BJ (cell line): ENCODE measurements around the gene UQCC2. TPM values are rescaled to one million over a fixed set of nuclear protein-coding genes. Genes with fewer than 3 reads are reported as not detected.

Experiments
- CTCF ChIA-PET: fragments of 350-600 bp; formaldehyde crosslinking; extraction: SDS; loops from one replicate; lab custom pipeline; 2021; ENCODE audit warnings: antibody characterized with exemption, inconsistent platforms; lab: Yijun Ruan, JAX
- POLR2A ChIA-PET: fragments of 300-600 bp; sonication (Branson Sonifier 250); formaldehyde crosslinking; extraction: SDS; loops from one replicate; lab custom pipeline; 2021; ENCODE audit warnings: antibody characterized with exemption; lab: Charles Lee
- DNase-seq: peaks from one replicate; pipeline ENCODE4 v3.0.0-alpha.2; 2011; ENCODE audit warnings: low read depth
- H3K27me3 ChIP-seq: 2 replicates; pipeline ENCODE4 v1.6.0; 2011; ENCODE audit warnings: low read length; ENCODE audit not compliant: control insufficient read depth, insufficient read depth
- H3K36me3 ChIP-seq: 2 replicates; pipeline ENCODE4 v1.5.1; 2011; ENCODE audit warnings: low read length; ENCODE audit not compliant: control insufficient read depth, insufficient read depth
- H3K4me3 ChIP-seq: 2 replicates; pipeline ENCODE4 v1.5.1; 2011; ENCODE audit warnings: low read depth, mild to moderate bottlenecking, control low read depth, low read length
- polyA plus RNA-seq: library from polyadenylated mRNA; depleted of rRNA; stranded (reverse); fragments of >200 nt; gene quantifications from 2 replicates; pipeline ENCODE4 v1.2.3, GENCODE V29; 2011
- TF ChIP-seq, protein P1 (sequence below): IDR thresholded peaks from 2 replicates; pipeline ENCODE4 v1.5.1; 2011; ENCODE audit warnings: low read depth, mild to moderate bottlenecking, control low read depth, inconsistent platforms, low read length, moderate library complexity; ENCODE audit not compliant: insufficient read depth

The UQCC2 gene
- polyA plus RNA-seq, 1 experiment: 51.7 TPM

DNA sequence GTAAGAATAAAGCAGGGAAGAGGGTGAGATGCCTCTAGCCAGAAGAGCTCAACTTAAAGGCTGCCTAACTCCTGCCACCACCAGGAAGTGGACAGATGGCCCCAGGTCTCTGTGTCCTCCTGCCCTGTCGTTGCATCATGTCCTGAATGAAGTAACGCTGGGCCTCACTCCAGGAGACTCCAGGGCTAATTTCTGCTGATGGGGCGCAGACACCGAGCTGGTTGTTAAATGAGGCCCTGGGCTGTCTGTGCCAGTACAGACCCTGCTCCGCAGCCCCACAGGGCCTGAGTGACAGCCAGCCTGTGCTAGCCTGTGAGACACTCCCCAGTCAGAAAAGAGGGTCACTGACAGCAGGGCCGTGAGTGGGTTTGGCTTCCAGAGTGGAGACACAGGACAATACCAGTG is 28.7 kb upstream of the UQCC2 start:
- H3K27me3 ChIP-seq: no peaks in the 10 kb centered on the region
- no peaks in the 10 kb centered on the region for H3K36me3 ChIP-seq
- CTCF ChIA-PET: interaction anchor here (0.6 to 24.3 kb wide), 6 partner anchors 11 to 1840 kb away, joined by 3 to 567 read pairs (median 5); partner anchors contain the start of gene UQCC2
- POLR2A ChIA-PET: no interaction called here
- no peak for DNase-seq
- TF ChIP-seq, protein P1, sequence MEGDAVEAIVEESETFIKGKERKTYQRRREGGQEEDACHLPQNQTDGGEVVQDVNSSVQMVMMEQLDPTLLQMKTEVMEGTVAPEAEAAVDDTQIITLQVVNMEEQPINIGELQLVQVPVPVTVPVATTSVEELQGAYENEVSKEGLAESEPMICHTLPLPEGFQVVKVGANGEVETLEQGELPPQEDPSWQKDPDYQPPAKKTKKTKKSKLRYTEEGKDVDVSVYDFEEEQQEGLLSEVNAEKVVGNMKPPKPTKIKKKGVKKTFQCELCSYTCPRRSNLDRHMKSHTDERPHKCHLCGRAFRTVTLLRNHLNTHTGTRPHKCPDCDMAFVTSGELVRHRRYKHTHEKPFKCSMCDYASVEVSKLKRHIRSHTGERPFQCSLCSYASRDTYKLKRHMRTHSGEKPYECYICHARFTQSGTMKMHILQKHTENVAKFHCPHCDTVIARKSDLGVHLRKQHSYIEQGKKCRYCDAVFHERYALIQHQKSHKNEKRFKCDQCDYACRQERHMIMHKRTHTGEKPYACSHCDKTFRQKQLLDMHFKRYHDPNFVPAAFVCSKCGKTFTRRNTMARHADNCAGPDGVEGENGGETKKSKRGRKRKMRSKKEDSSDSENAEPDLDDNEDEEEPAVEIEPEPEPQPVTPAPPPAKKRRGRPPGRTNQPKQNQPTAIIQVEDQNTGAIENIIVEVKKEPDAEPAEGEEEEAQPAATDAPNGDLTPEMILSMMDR: no peak
- no peak overlapping the region for H3K4me3 ChIP-seq

DNA sequence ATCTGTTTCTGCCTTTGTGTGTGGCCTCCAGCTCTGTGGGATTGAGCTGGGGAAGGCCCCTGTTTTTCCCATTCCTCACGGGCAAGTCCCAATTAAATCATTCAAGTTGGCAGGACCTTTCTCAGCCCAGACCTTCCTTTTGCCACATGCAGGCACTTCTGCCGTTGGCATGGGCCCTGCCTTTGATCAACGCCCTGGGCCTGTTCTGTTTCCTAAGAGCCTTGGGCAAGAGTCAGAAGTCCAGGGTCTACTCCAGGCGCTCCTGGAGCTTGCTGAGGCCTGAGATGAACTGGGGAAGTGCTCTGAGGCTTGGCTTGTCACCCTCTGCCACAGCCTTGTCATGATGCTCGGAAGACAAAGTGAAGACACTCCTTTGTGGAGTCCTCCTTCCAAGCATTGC is 28.1 kb upstream of the UQCC2 start:
- ChIA-PET CTCF (interaction anchor here (0.9 to 24.3 kb wide), 5 partner anchors 17 to 416 kb away, joined by 4 to 567 read pairs (median 6); partner anchors contain the start of gene UQCC2), POLR2A (no interaction called here)
- H3K4me3 ChIP-seq: no peak overlapping the region
- H3K36me3 ChIP-seq: no peaks in the 10 kb centered on the region
- H3K27me3 ChIP-seq: no peaks in the 10 kb centered on the region
- TF ChIP-seq, protein P1: no peak
- DNase-seq: no peak

DNA sequence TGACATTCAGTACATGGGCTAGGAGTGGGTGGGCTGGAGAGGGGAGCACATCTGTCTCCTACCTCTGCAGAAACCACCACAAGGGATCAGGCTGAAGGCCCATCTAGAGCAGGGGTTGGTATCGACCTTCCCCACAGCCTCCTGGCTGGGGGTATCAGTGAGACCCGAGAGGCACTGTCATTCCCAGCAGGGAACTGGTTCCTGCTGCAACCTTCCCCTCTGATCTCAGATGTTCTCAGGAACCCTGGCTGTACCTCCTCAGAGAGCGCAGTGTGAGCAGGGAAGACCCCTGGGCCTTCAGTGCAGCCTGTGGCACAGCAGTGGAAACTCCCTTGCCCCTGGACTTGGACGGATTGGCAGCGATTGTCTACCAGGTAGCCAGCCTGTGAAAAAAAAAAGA is 27.4 kb upstream of the UQCC2 start:
- no peak overlapping the region for H3K4me3 ChIP-seq
- no peak for DNase-seq
- H3K27me3 ChIP-seq: no peaks in the 10 kb centered on the region
- H3K36me3 ChIP-seq: no peaks in the 10 kb centered on the region
- ChIA-PET CTCF (interaction anchor here (1.2 to 24.3 kb wide), 4 partner anchors 16 to 289 kb away, joined by 5 to 567 read pairs (median 5); partner anchors contain the start of gene UQCC2), POLR2A (no interaction called here)
- TF ChIP-seq, protein P1: no peak

DNA sequence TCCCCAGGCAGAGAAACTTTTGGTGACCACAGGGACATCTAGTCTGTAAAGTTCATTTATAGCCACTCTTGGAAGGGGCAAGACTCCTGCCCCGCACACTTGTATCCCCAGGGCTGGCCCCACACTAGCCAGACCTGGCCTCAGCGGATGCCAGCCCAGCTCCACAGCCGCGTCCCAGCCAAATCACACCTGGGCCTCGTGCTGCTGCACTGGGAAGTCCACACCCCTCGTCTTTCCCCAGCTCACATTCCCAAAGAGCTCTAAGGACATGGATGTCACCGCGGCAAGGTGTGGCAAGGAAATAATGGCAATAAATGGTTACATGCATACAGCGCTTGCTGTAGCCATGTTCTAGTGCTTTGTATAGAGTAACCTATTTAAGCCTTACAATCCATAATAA is 26.7 kb upstream of the UQCC2 start:
- H3K4me3 ChIP-seq: no peak overlapping the region
- POLR2A ChIA-PET: no interaction called here
- TF ChIP-seq, protein P1: no peak
- DNase-seq: no peak
- no peaks in the 10 kb centered on the region for H3K36me3 ChIP-seq
- CTCF ChIA-PET: interaction anchor here (0.7 to 2.0 kb wide), 6 partner anchors 8 to 289 kb away, joined by 3 to 6 read pairs (median 5); partner anchors contain the start of gene UQCC2
- H3K27me3 ChIP-seq: no peaks in the 10 kb centered on the region

DNA sequence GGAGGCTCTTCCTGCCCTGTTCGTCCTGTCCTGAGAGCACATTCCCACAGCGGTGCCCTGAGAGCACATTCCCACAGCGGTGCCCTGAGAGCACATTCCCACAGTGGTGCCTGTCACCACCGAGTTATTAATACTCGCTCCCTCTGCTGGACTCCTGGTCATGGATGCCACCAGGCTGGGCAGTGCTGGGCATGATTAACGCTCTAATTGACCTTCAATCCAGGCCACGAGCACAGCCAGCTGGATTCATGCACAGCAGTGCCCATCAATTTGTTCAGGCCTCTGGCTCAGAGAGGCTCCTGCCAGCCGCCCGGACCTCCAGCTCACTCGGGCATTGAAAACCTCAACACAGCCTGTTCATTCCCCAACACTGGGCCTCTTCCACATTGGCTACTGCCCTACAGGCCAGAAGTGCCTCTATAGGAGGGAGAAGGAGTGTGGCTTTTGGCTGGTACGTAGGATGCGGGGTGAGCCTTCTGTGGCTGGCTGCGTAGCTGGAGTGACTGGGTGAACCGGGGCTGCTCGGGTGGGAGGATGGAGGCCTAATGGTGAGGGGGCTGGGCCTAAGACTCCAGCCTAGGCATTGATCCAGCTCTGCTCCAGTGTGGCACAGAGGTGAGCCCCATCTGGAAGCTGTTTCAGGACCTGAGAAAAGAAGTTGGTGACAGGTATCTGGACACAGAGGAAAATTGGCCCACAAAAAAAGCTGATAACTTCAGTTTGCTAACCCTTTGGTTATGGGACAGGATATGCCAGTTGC is 25.9 kb upstream of the UQCC2 start:
- CTCF ChIA-PET: interaction anchor here (0.6 to 3.1 kb wide), 7 partner anchors 8 to 418 kb away, joined by 3 to 15 read pairs (median 5); partner anchors contain the start of gene UQCC2
- TF ChIP-seq, protein P1: no peak
- DNase-seq: no peak

More for the DNA sequence above, 25.9 kb upstream of the UQCC2 start:
- Histone ChIP-seq H3K4me3 (no peak overlapping the region), H3K36me3 (no peaks in the 10 kb centered on the region), H3K27me3 (no peaks in the 10 kb centered on the region)
- POLR2A ChIA-PET: no interaction called here
